Measurements from ENCODE around the gene TIMM23. TPM values are rescaled to one million over a fixed set of nuclear protein-coding genes. Genes with fewer than 3 reads are reported as not detected.
A peak's percentile ranks its signal among the peaks of the same experiment; 100 is the strongest.

TIMM23 gene
- total and polyA plus RNA-seq, 10 donors: 29.9 to 56.2 (median 38.1) TPM

DNA sequence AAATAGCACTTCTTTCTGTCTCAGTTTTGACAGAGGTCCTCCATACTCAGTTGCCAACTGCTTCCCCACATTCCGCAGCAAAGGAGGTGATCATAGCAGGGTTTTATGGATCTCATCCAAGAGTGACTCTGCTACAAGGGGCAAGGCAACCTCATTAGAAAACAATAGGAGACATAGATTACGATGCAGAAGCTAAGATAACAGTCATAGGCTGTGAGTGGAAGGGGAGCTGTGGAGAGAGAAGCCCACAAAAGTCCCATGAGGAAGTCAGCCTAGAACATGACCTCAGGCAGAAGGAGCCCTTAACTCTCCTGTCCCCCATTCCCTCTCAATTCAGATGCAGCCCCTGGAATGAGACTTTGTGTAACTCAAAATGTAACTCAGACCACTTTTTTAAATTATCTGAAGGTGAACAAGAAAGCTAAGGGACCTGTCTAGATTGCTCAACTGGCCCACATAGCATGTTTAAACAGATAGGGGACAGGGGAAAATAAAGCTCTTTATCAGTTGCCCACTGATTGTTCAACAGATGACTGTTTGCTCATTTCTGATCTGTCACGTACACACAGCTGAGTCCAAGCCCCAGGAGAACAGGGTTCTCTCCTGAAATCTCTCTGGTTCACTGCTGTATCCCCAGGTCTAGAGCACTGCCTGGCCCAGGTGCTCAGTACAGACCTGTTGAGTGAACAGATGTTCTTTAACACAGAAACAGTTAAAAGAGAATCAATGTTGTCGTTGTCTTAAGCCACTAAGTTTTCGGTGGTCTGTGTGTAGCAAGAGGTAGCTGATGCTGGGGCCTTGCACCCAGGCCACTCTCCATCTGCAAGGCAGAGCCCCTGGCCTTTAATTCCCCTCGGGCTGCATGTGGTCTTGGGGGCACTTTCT is 59.6 kb downstream of the TIMM23 start:
- Histone ChIP-seq H3K4me1 (peaks cover 28 to 41% (median 36%) of the 10 kb centered on the region in 6 donors), H3K27me3 (replicated peaks in 1 of 7) (peaks cover 0 to 5% (median 0%) of the 10 kb centered on the region in 7 donors), H3K27ac (no peak overlapping the region), H3K4me3 (no peak overlapping the region), H3K9me3 (no peaks in the 10 kb centered on the region), H3K36me3 (peaks cover 0 to 7% (median 0%) of the 10 kb centered on the region in 6 donors)
- intact Hi-C loops (cut with DNase I; ENCODE audit: low total_unique reads): no loop called here
- TF ChIP-seq, protein P1, sequence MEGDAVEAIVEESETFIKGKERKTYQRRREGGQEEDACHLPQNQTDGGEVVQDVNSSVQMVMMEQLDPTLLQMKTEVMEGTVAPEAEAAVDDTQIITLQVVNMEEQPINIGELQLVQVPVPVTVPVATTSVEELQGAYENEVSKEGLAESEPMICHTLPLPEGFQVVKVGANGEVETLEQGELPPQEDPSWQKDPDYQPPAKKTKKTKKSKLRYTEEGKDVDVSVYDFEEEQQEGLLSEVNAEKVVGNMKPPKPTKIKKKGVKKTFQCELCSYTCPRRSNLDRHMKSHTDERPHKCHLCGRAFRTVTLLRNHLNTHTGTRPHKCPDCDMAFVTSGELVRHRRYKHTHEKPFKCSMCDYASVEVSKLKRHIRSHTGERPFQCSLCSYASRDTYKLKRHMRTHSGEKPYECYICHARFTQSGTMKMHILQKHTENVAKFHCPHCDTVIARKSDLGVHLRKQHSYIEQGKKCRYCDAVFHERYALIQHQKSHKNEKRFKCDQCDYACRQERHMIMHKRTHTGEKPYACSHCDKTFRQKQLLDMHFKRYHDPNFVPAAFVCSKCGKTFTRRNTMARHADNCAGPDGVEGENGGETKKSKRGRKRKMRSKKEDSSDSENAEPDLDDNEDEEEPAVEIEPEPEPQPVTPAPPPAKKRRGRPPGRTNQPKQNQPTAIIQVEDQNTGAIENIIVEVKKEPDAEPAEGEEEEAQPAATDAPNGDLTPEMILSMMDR (IDR thresholded peaks at IDR 0.05 in 8 of 11, conservative IDR thresholded peaks at IDR 0.05 in 3 of 11): no peak
- no peak for TF ChIP-seq POLR2AphosphoS5 (IDR thresholded peaks at IDR 0.05)
- no peak for TF ChIP-seq POLR2A (IDR thresholded peaks at IDR 0.05)
- no peak for DNase-seq
- WGBS, 5 donors: 70 to 84% (median 78%) methylated on average over 6 of the region's 6 CpGs

DNA sequence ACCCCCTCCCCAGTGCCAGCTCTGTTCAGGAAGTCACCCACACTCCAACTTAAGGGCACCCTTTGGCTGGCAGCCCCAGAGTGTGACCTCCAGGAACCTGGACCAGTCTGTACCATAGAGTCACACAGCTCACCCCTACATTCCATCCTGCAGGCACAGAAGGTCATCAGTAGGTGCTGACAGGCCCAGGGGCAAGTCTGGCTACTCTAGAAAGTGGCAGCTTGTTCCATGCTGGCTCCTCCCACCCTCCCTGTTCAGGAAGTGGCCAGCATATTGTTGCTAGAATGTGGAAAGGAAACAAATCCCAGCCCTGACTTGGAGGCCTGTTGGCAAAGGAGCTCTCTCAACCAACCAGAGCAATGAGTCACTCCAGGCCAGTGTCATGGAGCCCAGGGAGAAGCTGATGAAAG is 61.3 kb downstream of the TIMM23 start:
- H3K4me1 ChIP-seq: peaks cover 13 to 24% (median 19%) of the 10 kb centered on the region in 6 donors
- TF ChIP-seq POLR2AphosphoS5 (IDR thresholded peaks at IDR 0.05): no peak
- TF ChIP-seq, protein P1 (IDR thresholded peaks at IDR 0.05 in 8 of 11, conservative IDR thresholded peaks at IDR 0.05 in 3 of 11): no peak
- TF ChIP-seq POLR2A (IDR thresholded peaks at IDR 0.05): no peak
- no peaks in the 10 kb centered on the region for H3K9me3 ChIP-seq
- intact Hi-C loops (cut with DNase I; ENCODE audit: low total_unique reads): no loop called here
- peaks cover 0 to 5% (median 0%) of the 10 kb centered on the region in 7 donors for H3K27me3 ChIP-seq (replicated peaks in 1 of 7)
- no peak for DNase-seq
- H3K36me3 ChIP-seq: no peaks in the 10 kb centered on the region
- peak overlapping the region in 1 of 8 donors; percentile 6 for H3K27ac ChIP-seq
- no peak overlapping the region for H3K4me3 ChIP-seq

DNA sequence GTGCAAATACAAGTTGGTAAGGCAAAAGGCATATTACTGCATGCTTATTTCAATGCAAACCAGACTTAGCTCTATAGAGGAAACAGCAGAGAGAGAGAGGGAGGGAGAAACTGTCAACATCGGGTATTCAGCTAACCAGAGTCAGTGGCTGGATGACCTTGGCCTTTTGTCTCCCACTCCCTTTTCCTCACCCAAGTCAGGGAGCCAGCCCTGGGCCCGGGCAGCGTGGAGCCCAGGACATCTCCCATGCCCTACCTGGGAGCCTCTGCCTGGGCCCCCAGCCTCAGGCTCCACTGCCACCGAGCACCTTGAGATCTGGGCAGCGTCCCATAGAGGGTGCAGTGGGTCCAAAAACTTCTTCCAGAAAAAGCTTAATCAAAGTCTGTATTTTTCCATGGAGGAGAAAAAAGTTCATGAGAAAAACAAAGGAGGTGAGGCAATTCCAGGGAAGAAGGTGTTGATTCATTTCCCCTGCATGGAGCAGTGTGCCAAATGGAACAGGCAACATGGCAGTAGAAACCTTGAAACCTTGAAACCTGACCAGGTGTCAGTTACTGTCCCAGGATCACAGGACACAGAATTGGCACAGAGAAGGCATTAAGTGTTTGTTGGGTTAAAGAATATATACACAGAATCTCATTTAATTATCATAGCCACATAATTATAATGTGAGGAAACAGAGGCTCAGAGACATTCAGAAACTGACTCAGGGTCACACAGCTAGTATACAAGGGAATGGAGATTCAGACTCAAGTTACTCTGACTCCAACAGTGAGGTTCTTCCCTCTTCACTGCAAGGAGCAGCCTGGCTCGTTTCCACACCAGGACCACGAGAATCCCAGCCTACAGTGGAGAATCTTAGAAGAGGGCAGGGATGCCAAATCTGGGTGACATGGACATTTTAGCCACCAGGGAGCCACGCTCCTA is 63.9 kb downstream of the TIMM23 start:
- peaks cover 0 to 3% (median under 1%) of the 10 kb centered on the region in 6 donors for H3K4me1 ChIP-seq
- no peaks in the 10 kb centered on the region for H3K36me3 ChIP-seq
- intact Hi-C loops (cut with DNase I; ENCODE audit: low total_unique reads): no loop called here
- DNase-seq: peak; percentile 52
- peaks cover 0 to 5% (median 0%) of the 10 kb centered on the region in 7 donors for H3K27me3 ChIP-seq (replicated peaks in 1 of 7)
- H3K9me3 ChIP-seq: no peaks in the 10 kb centered on the region
- 57 to 68% (median 59%) methylated on average over 6 to 8 of the region's 8 CpGs for WGBS, 5 donors
- H3K4me3 ChIP-seq: no peak overlapping the region
- no peak for TF ChIP-seq POLR2A (IDR thresholded peaks at IDR 0.05)
- TF ChIP-seq, protein P1 (IDR thresholded peaks at IDR 0.05 in 8 of 11, conservative IDR thresholded peaks at IDR 0.05 in 3 of 11): no peak
- peak overlapping the region in 1 of 8 donors; percentile 62 for H3K27ac ChIP-seq

All from spleen (tissue), 11 donors.